Naive thymus-derived CD8-positive, alpha-beta T cell (primary cell): ENCODE results near the gene SLC15A5. TPM values are rescaled to one million over a fixed set of nuclear protein-coding genes. Genes with fewer than 3 reads are reported as not detected.

Experiments
- ATAC-seq, 2 donors: fragments of 150-1000 bp; cut with Tn5 transposase in 1 of 2; sonication (Bioruptor Pico), chemical (Tn5 transposase) in 1 of 2; 1 replicate in 1 of 2; 2 replicates in 1 of 2; pipeline ENCODE4 v1.10.0; 2021; ENCODE audit warnings: mild to moderate bottlenecking in 2 of 2, moderate library complexity in 2 of 2
- POLR2A ChIA-PET: fragments of 350-600 bp; sonication (Branson Sonifier 250); formaldehyde crosslinking; loops from one replicate; lab custom pipeline; 2021; ENCODE audit warnings: antibody characterized with exemption; lab: Charles Lee
- DNase-seq, 10 donors: peaks; one replicate each; pipeline versions ENCODE4 v3.0.0 to v3.0.0-alpha.2; 2020 to 2022
- H3K27ac Mint-ChIP-seq, 10 donors: one replicate each; pipeline ENCODE4 v1.8.0; 2020 to 2022; ENCODE audit warnings: mild to moderate bottlenecking in 10 of 10, mixed read lengths in 10 of 10, moderate library complexity in 4 of 10, inconsistent platforms in 1 of 10
- H3K27me3 Mint-ChIP-seq, 5 donors: one replicate each; pipeline ENCODE4 v1.8.0; 2021 to 2022; ENCODE audit warnings: mixed read lengths in 5 of 5
- H3K36me3 Mint-ChIP-seq, 3 donors: one replicate each; pipeline ENCODE4 v1.8.0; 2020 to 2022; ENCODE audit warnings: mixed read lengths in 3 of 3, mild to moderate bottlenecking in 2 of 3, inconsistent platforms in 1 of 3
- H3K4me1 Mint-ChIP-seq, 4 donors: one replicate each; pipeline ENCODE4 v1.8.0; 2021 to 2022; ENCODE audit warnings: mixed read lengths in 4 of 4
- H3K4me3 Mint-ChIP-seq, 10 donors: one replicate each; pipeline ENCODE4 v1.8.0; 2020 to 2022; ENCODE audit warnings: mild to moderate bottlenecking in 10 of 10, mixed read lengths in 10 of 10, moderate library complexity in 6 of 10, inconsistent platforms in 1 of 10
- H3K9me3 Mint-ChIP-seq, 9 donors: one replicate each; pipeline ENCODE4 v1.8.0; 2020 to 2022; ENCODE audit warnings: mixed read lengths in 9 of 9, mild to moderate bottlenecking in 3 of 9, inconsistent platforms in 1 of 9, moderate library complexity in 1 of 9
- polyA plus RNA-seq, 3 donors: library from polyadenylated mRNA; unstranded; fragments of 300-500 nt; fragmentation: Illumina TruSeq; gene quantifications; one replicate each; pipeline ENCODE4 v1.2.3, GENCODE V29; 2021
- total RNA-seq, 8 experiments: library from RNA in 2 of 8; stranded (reverse) in 2 of 8; gene quantifications; one replicate each; pipeline ENCODE4 v1.2.3 and lab custom pipeline; 2021 to 2026

SLC15A5 gene
- total and polyA plus RNA-seq, 5 experiments from 2014 or later: not detected

DNA sequence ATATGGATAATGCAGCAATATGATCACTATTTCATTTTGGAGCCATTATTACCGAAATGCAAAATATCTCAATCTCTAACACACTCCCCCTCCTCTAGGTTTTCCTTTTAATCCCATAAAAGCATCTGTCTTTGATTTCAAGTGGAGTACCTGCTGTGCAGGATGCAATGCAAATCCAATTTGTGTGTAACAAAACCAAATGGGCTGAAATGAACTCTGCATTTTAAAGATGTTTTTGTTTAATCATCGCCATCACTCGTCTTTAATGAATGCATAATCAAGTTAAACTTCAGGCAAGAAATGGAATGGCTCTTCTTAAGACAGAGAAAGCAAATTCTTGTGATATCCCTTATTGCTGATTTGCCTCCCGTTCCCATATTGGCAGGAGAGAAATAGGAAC lies 114.3 kb downstream of the SLC15A5 start:
- no peak for ATAC-seq
- no peaks in the 10 kb centered on the region for H3K36me3 Mint-ChIP-seq
- H3K27me3 Mint-ChIP-seq: no peaks in the 10 kb centered on the region
- no peak overlapping the region for H3K27ac Mint-ChIP-seq
- H3K4me3 Mint-ChIP-seq: no peak overlapping the region
- peaks cover 0 to 4% (median 0%) of the 10 kb centered on the region in 9 donors for H3K9me3 Mint-ChIP-seq
- no peaks in the 10 kb centered on the region for H3K4me1 Mint-ChIP-seq
- no peak for DNase-seq
- POLR2A ChIA-PET: no interaction called here

DNA sequence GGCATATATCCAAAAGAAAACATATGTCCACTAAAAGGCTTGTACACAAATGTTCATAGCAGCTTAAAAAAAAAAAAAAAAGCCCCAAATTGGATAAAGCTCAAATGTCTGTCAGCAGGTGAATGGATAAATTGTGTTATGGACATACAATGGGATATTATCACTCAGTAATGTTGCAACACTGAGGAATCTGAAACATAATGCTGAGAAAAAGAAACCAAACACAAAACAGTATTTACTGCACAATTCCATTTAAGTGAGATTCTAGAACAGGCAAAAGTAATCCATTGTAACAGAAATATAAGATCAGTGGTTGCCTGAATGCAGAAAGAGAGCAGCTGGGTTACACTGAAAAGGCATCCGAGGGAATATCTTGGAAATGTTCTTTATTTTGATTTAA lies 117.9 kb downstream of the SLC15A5 start:
- Mint-ChIP-seq H3K27me3 (peaks cover 0 to 1% (median 0%) of the 10 kb centered on the region in 5 donors), H3K27ac (no peak overlapping the region), H3K4me3 (no peak overlapping the region), H3K36me3 (no peaks in the 10 kb centered on the region), H3K4me1 (no peaks in the 10 kb centered on the region), H3K9me3 (peaks cover 0 to 7% (median 0%) of the 10 kb centered on the region in 9 donors)
- DNase-seq (no peak), ATAC-seq (no peak)
- POLR2A ChIA-PET: no interaction called here

DNA sequence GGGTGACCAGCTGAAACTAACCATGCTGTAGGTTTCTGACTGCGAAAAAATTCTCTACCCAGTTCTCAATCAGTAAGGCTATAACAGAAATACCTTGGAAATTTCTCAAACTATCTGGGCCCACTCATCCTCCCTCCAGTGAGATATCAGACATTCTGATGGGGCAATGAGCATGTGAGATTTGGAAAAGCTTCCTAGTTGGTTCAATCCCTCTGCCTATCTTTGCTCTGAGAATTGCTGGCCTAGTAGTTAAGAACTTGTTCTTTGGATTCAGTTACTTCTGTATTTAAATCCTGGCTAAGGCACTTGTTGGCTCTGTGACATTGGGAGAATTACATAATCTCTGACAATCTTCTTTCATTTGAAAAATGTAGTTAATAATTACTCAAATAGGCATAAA lies 119.4 kb downstream of the SLC15A5 start:
- DNase-seq (no peak), ATAC-seq (no peak)
- Mint-ChIP-seq H3K4me1 (no peaks in the 10 kb centered on the region), H3K27me3 (peaks cover 0 to 1% (median 0%) of the 10 kb centered on the region in 5 donors), H3K4me3 (no peak overlapping the region), H3K36me3 (no peaks in the 10 kb centered on the region), H3K27ac (no peak overlapping the region), H3K9me3 (peaks cover 0 to 7% (median 0%) of the 10 kb centered on the region in 9 donors)
- POLR2A ChIA-PET: no interaction called here

DNA sequence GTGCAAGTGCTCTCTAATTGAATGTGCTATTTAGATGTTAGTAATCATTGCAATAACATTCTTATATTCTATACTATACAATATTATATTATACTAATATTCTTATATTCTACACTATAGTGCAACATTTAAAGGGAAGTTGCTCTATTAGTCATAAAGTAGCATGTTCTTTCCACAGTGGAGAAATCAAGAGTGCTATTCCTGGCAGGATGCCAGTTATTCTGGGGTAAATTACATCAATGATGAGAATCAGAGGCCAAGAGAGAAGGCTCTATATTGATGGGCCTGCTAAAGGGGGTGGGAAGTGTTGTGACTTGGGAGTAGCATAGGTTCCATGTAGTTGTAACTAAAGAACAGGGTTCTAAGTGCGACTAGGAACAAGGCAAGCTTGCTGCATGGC lies 121.5 kb downstream of the SLC15A5 start:
- POLR2A ChIA-PET: no interaction called here
- Mint-ChIP-seq H3K36me3 (no peaks in the 10 kb centered on the region), H3K4me3 (no peak overlapping the region), H3K4me1 (no peaks in the 10 kb centered on the region), H3K27me3 (peaks cover 0 to 1% (median 0%) of the 10 kb centered on the region in 5 donors), H3K27ac (no peak overlapping the region), H3K9me3 (peaks cover 0 to 7% (median 0%) of the 10 kb centered on the region in 9 donors)
- ATAC-seq (no peak), DNase-seq (no peak)

DNA sequence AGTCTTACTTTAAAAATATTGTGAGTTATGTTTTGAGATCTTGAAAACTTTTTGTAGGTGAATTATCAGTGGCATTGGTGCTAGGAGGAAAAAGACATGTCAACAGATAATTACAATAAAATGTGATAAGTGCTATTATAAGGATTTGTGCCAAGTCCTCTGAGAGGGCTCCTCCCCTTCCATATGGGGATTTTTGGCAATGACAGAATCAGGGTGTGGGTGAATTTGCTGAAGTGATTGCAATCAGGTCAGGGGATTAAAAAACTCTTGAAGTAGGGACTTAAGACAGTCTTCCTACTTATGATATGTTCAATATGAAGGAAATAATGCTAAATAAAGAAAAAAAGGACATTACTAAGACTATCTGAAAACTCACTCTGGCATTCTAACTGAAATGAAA lies 122.5 kb downstream of the SLC15A5 start:
- Mint-ChIP-seq H3K27me3 (peaks cover 0 to 1% (median 0%) of the 10 kb centered on the region in 5 donors), H3K27ac (no peak overlapping the region), H3K36me3 (no peaks in the 10 kb centered on the region), H3K4me1 (no peaks in the 10 kb centered on the region), H3K4me3 (no peak overlapping the region), H3K9me3 (peaks cover 0 to 7% (median 0%) of the 10 kb centered on the region in 9 donors)
- no peak for DNase-seq
- ATAC-seq: no peak
- POLR2A ChIA-PET: no interaction called here

DNA sequence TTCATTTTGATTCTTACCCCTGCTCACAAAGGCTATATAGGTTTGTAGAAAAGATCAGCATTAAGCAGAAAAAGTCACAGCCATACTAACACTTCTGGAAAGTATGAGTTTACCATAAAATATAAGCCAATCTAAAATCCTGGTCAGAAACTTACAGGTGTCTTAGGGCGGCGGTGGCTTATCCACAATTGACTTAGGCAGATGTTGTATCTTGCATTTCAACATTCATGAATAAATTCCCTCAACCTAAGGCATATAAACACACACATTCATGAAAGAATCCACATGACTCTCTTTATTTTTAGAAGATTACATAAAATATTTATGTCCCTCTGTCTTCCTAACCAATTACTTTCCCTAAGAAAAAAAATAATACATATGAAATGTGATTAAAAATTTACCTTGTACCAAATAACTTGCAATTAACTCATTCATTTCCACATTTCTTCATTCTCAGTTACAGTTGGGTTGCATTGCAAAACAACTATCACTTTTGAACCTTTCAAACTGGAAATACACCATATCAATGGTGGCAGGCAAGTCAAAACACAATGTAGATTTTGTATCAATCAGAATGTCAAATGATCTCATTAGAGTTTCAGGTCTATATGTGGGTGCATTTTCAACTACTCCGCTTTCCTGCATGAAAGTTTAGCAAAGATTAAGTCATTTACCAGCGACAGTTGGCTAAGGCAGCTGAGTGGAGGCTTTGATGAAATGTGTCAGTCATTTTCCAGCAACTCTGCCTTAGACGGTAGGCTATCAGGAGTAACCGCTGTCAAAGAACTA lies 124.4 kb downstream of the SLC15A5 start:
- H3K27ac Mint-ChIP-seq: no peak overlapping the region
- H3K9me3 Mint-ChIP-seq: peaks cover 0 to 3% (median 0%) of the 10 kb centered on the region in 9 donors

DNA sequence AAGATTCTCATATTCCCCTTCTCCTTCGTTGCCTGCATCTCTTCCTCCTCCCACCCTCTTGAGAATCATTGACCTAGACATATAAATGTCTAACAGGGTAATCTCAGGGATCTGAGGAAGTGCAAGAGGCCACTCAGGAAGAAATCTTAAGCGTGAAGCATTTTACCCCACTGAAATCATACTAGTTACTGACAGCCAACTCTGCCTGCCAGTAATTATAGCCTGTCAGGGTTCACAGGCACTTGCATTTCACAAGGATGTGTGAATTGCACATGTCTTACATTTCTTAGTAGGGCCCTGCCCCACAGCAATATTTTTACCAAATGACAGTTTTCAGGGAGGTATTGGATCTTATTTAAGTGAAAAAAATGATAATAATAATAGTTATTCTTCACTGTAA lies 127.2 kb downstream of the SLC15A5 start:
- Mint-ChIP-seq H3K9me3 (peaks cover 0 to 2% (median 0%) of the 10 kb centered on the region in 9 donors), H3K36me3 (no peaks in the 10 kb centered on the region), H3K27me3 (peaks cover 0 to 3% (median 0%) of the 10 kb centered on the region in 5 donors), H3K4me3 (no peak overlapping the region), H3K27ac (no peak overlapping the region), H3K4me1 (no peaks in the 10 kb centered on the region)
- POLR2A ChIA-PET: no interaction called here
- ATAC-seq (no peak), DNase-seq (no peak)

More for the DNA sequence above, 124.4 kb downstream of the SLC15A5 start:
- POLR2A ChIA-PET: no interaction called here
- no peak for DNase-seq
- no peak overlapping the region for H3K4me3 Mint-ChIP-seq
- ATAC-seq: no peak
- H3K4me1 Mint-ChIP-seq: no peaks in the 10 kb centered on the region
- H3K27me3 Mint-ChIP-seq: peaks cover 0 to 1% (median 0%) of the 10 kb centered on the region in 5 donors
- no peaks in the 10 kb centered on the region for H3K36me3 Mint-ChIP-seq

DNA sequence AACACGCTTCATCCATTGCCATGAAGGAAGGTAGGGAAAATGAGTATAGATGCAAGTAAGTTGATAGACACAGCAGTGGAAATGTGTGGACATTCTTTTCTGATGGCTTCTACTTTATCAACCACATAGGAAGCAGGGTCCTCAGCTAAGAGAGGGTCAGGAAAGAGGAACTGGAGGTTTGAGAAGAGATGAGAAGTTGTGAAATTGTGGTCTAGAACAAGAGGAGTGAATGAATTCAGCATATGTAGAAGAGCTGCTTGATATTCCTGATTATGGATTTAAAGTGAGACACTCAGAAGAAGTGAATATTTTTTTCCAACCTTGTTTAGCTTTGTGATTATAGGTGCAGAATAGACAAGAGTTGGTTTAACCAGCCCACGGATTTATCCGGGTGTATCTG lies 128.5 kb downstream of the SLC15A5 start:
- H3K27me3 Mint-ChIP-seq: peaks cover 0 to 4% (median 0%) of the 10 kb centered on the region in 5 donors
- no peaks in the 10 kb centered on the region for H3K4me1 Mint-ChIP-seq
- DNase-seq: no peak
- POLR2A ChIA-PET: no interaction called here
- no peak overlapping the region for H3K4me3 Mint-ChIP-seq
- H3K27ac Mint-ChIP-seq: no peak overlapping the region
- no peaks in the 10 kb centered on the region for H3K9me3 Mint-ChIP-seq
- no peak for ATAC-seq
- H3K36me3 Mint-ChIP-seq: no peaks in the 10 kb centered on the region

Other genes starting within 250 kb of the SLC15A5 start
- not detected for gene MGST1, start 70.0 kb upstream of the SLC15A5 start, total RNA-seq
- under 1 TPM in 1 of 3 donors, not detected in 2; 0.75 TPM for gene MGST1, start 70.0 kb upstream of the SLC15A5 start, polyA plus RNA-seq